Calu3 (cell line): ENCODE measurements around the gene TBC1D24. TPM values are rescaled to one million over a fixed set of nuclear protein-coding genes. Genes with fewer than 3 reads are reported as not detected.

ENCODE experiments used
- BruUV-seq: library from RNA; stranded (reverse); fragments of 400-500 nt; replicated peaks from 2 replicates; lab custom pipeline; 2021; lab: Mats Ljungman, UMichigan
- CTCF ChIA-PET: fragments of 300-600 bp; sonication (Branson Sonifier 250); formaldehyde crosslinking; loops from one replicate; lab custom pipeline; 2022; ENCODE audit warnings: antibody characterized with exemption; lab: Charles Lee
- DNase-seq: peaks from one replicate; pipeline ENCODE4 v3.0.0; 2022
- H3K27ac Mint-ChIP-seq: one replicate; pipeline ENCODE4 v1.8.0; 2022; ENCODE audit warnings: mixed read lengths; ENCODE audit not compliant: unreplicated experiment
- H3K27me3 Mint-ChIP-seq: one replicate; pipeline ENCODE4 v1.8.0; 2022; ENCODE audit warnings: mixed read lengths; ENCODE audit not compliant: unreplicated experiment
- H3K36me3 Mint-ChIP-seq: one replicate; pipeline ENCODE4 v1.8.0; 2022; ENCODE audit warnings: mild to moderate bottlenecking, moderate library complexity, mixed read lengths; ENCODE audit not compliant: insufficient read depth, unreplicated experiment
- H3K4me1 Mint-ChIP-seq: one replicate; pipeline ENCODE4 v1.8.0; 2022; ENCODE audit warnings: mild to moderate bottlenecking, low read depth, mixed read lengths; ENCODE audit not compliant: unreplicated experiment
- H3K4me3 Mint-ChIP-seq: one replicate; pipeline ENCODE4 v1.8.0; 2022; ENCODE audit warnings: mild to moderate bottlenecking, low read depth, moderate library complexity, mixed read lengths; ENCODE audit not compliant: unreplicated experiment
- H3K9me3 Mint-ChIP-seq: one replicate; pipeline ENCODE4 v1.8.0; 2022; ENCODE audit warnings: low read depth, mixed read lengths; ENCODE audit not compliant: unreplicated experiment
- CTCF ChIP-seq: fragments of 200-600 bp; IDR thresholded peaks from one replicate; pipeline ENCODE4 v1.8.0; 2022; ENCODE audit warnings: antibody characterized with exemption; ENCODE audit not compliant: unreplicated experiment
- intact Hi-C: fragments of 100-400 bp; cut with micrococcal nuclease; formaldehyde crosslinking; loops from one replicate; pipeline ENCODE4 v1.10.0; 2022; ENCODE audit not compliant: unreplicated experiment
- total RNA-seq: library from RNA; stranded (reverse); gene quantifications from 2 replicates; pipeline ENCODE4 v1.2.3, GENCODE V29; 2022

Gene TBC1D24
- total RNA-seq, 1 experiment from 2014 or later = 33.3 TPM

GRCh38 chr16:2468233-2468724 is 6.6 kb upstream of the TBC1D24 start:
- BruUV-seq = no TSS peak
- intact Hi-C loops = no loop called here
- Mint-ChIP-seq H3K4me3 (peak overlapping the region; percentile 74), H3K27ac (no peak overlapping the region), H3K36me3 (peaks cover 38% of the 10 kb centered on the region), H3K27me3 (peaks cover 39% of the 10 kb centered on the region), H3K4me1 (peaks cover 13% of the 10 kb centered on the region), H3K9me3 (no peaks in the 10 kb centered on the region)
- no peak for TF ChIP-seq CTCF
- peak; percentile 43 for DNase-seq
- CTCF ChIA-PET = interaction anchor here (0.6 to 1.0 kb wide), 3 partner anchors 8 to 219 kb away, joined by 3 to 6 read pairs (median 4); partner anchors contain the start of gene TEDC2

- peaks cover 40% of the 10 kb centered on the region for H3K36me3 Mint-ChIP-seq
- no peaks in the 10 kb centered on the region for H3K9me3 Mint-ChIP-seq
- DNase-seq = no peak
- peak overlapping the region; percentile 74 for H3K4me3 Mint-ChIP-seq
- intact Hi-C loops = no loop called here
- H3K4me1 Mint-ChIP-seq = peaks cover 15% of the 10 kb centered on the region
- no peak overlapping the region for H3K27ac Mint-ChIP-seq
- no TSS peak for BruUV-seq
- CTCF ChIA-PET = interaction anchor here (0.6 to 1.0 kb wide), 3 partner anchors 9 to 220 kb away, joined by 3 to 6 read pairs (median 4); partner anchors contain the start of gene TEDC2
- no peak for TF ChIP-seq CTCF
- H3K27me3 Mint-ChIP-seq = peaks cover 44% of the 10 kb centered on the region
These were observed 6.1 kb upstream of the TBC1D24 start for GRCh38 chr16:2468725-2469398.

- Mint-ChIP-seq H3K36me3 (peaks cover 45% of the 10 kb centered on the region), H3K27ac (no peak overlapping the region), H3K27me3 (peaks cover 44% of the 10 kb centered on the region), H3K4me1 (peaks cover 15% of the 10 kb centered on the region), H3K9me3 (no peaks in the 10 kb centered on the region), H3K4me3 (no peak overlapping the region)
- BruUV-seq = no TSS peak
- CTCF ChIA-PET = interaction anchor here (0.8 kb wide), 1 partner anchor 10 kb away, joined by 3 read pairs; the partner anchor contains the start of gene TEDC2
- DNase-seq = no peak
- intact Hi-C loops = no loop called here
- no peak for TF ChIP-seq CTCF
These were observed 5.3 kb upstream of the TBC1D24 start for GRCh38 chr16:2469399-2470233.

GRCh38 chr16:2470234-2470601 is 4.7 kb upstream of the TBC1D24 start:
- no peak for DNase-seq
- no TSS peak for BruUV-seq
- Mint-ChIP-seq H3K9me3 (no peaks in the 10 kb centered on the region), H3K4me1 (peaks cover 15% of the 10 kb centered on the region), H3K27ac (no peak overlapping the region), H3K4me3 (no peak overlapping the region), H3K27me3 (peaks cover 44% of the 10 kb centered on the region), H3K36me3 (peaks cover 50% of the 10 kb centered on the region)
- no peak for TF ChIP-seq CTCF
- CTCF ChIA-PET = interaction anchor here (0.8 kb wide), 1 partner anchor 10 kb away, joined by 3 read pairs; the partner anchor contains the start of gene TEDC2
- intact Hi-C loops = no loop called here
